Adrenal gland (tissue), 5 donors: ENCODE results near the gene PCNT.

Experiments used
- POLR2A ChIP-seq, 2 donors: fragments of 450-650 bp; IDR thresholded peaks; one replicate each; pipeline ENCODE4 v1.6.1; 2017; ENCODE audit warnings: antibody characterized with exemption in 2 of 2, mild to moderate bottlenecking in 2 of 2, moderate library complexity in 1 of 2
- TF ChIP-seq, protein P1 (sequence below), 6 experiments: fragments of 450-650 bp in 4 of 6; fragments of 200-600 bp in 2 of 6; sonication (generic) in 1 of 6; IDR thresholded peaks; 1 replicate in 5 of 6; 2 replicates in 1 of 6; pipeline versions ENCODE4 v1.5.1 to v1.8.0; 2016 to 2021; ENCODE audit warnings: antibody characterized with exemption in 6 of 6, mild to moderate bottlenecking in 2 of 6, moderate library complexity in 1 of 6
- donor health status: DM: no; HTN: no; CAD: no.

DNA sequence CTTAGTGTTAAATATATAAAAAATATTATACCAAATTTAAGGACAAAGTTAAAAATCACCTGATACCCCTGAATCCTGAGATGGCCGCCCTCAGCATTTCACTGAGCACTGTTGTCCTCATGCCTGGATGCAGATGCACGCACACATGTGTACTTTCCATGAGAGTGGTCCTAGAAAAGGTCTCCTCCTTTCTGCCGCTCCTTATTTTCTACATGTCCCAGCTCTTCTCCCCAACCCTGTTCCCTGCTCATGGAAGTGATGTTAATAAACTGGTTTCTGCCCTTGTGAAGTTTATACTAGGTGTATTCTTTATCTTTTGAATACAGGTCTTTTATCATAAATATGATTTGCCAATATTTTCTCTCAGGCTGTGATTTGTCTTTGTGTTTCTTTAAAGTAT lies 167.6 kb downstream of the PCNT start:
- TF ChIP-seq POLR2A (IDR thresholded peaks at IDR 0.05), result no peak
- TF ChIP-seq, protein P1, sequence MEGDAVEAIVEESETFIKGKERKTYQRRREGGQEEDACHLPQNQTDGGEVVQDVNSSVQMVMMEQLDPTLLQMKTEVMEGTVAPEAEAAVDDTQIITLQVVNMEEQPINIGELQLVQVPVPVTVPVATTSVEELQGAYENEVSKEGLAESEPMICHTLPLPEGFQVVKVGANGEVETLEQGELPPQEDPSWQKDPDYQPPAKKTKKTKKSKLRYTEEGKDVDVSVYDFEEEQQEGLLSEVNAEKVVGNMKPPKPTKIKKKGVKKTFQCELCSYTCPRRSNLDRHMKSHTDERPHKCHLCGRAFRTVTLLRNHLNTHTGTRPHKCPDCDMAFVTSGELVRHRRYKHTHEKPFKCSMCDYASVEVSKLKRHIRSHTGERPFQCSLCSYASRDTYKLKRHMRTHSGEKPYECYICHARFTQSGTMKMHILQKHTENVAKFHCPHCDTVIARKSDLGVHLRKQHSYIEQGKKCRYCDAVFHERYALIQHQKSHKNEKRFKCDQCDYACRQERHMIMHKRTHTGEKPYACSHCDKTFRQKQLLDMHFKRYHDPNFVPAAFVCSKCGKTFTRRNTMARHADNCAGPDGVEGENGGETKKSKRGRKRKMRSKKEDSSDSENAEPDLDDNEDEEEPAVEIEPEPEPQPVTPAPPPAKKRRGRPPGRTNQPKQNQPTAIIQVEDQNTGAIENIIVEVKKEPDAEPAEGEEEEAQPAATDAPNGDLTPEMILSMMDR (IDR thresholded peaks at IDR 0.05), result no peak
